RWPE2 (cell line): ENCODE data around the gene GPR31.
"Not testable (repeated sequence)": the region's sequence is repeated elsewhere in the genome, so short reads cannot be mapped to it uniquely, and the experiment has no call there.

Experiments
- ATAC-seq: fragments of 200-7000 bp; cut with Tn5 transposase; 3 replicates; pipeline ENCODE4 v1.9.1; 2021; ENCODE audit warnings: low read depth
- DNase-seq: peaks from one replicate; pipeline ENCODE4 v3.0.0-alpha.2; 2020; ENCODE audit warnings: low spot score
- H3K27ac ChIP-seq: fragments of 450-650 bp; 2 replicates; pipeline ENCODE4 v1.5.1; 2017; ENCODE audit warnings: mild to moderate bottlenecking; ENCODE audit not compliant: poor library complexity, severe bottlenecking
- H3K27me3 ChIP-seq: fragments of 250-450 bp; sonication (Bioruptor Pico); 2 replicates; pipeline ENCODE4 v1.5.1; 2021; ENCODE audit warnings: mild to moderate bottlenecking, moderate library complexity; ENCODE audit not compliant: insufficient read depth, poor library complexity, severe bottlenecking
- H3K36me3 ChIP-seq: fragments of 250-450 bp; sonication (Bioruptor Pico); 2 replicates; pipeline ENCODE4 v1.5.1; 2020; ENCODE audit warnings: low read depth, mild to moderate bottlenecking, moderate library complexity
- H3K4me1 ChIP-seq: fragments of 250-450 bp; sonication (Bioruptor Pico); 2 replicates; pipeline ENCODE4 v1.5.1; 2021; ENCODE audit warnings: mild to moderate bottlenecking, moderate library complexity; ENCODE audit not compliant: insufficient read depth, poor library complexity, severe bottlenecking
- H3K4me3 ChIP-seq: fragments of 250-450 bp; sonication (Bioruptor Pico); 2 replicates; pipeline ENCODE4 v1.5.1; 2021; ENCODE audit warnings: mild to moderate bottlenecking, moderate library complexity; ENCODE audit not compliant: severe bottlenecking
- H3K9me3 ChIP-seq: fragments of 250-450 bp; sonication (Bioruptor Pico); 2 replicates; pipeline ENCODE4 v1.5.1; 2021; ENCODE audit warnings: mild to moderate bottlenecking, moderate library complexity; ENCODE audit not compliant: severe bottlenecking
- CTCF ChIP-seq: fragments of 450-650 bp; IDR thresholded peaks from one replicate; pipeline ENCODE4 v1.5.1; 2017; ENCODE audit warnings: mild to moderate bottlenecking, moderate library complexity; ENCODE audit not compliant: poor library complexity, severe bottlenecking

Gene GPR31

GRCh38 chr6:167171300-167171699 lies 13.5 kb upstream of the GPR31 start:
- H3K27ac ChIP-seq, ATAC-seq, H3K9me3 ChIP-seq, H3K36me3 ChIP-seq, H3K4me1 ChIP-seq, H3K4me3 ChIP-seq, H3K27me3 ChIP-seq, DNase-seq: not testable (repeated sequence)

- H3K36me3 ChIP-seq, H3K4me1 ChIP-seq, H3K9me3 ChIP-seq, H3K27ac ChIP-seq, H3K27me3 ChIP-seq, DNase-seq, H3K4me3 ChIP-seq, ATAC-seq: not testable (repeated sequence)
These were observed 12.1 kb upstream of the GPR31 start for GRCh38 chr6:167169867-167170266.

- not testable (repeated sequence) for DNase-seq, H3K36me3 ChIP-seq, H3K4me1 ChIP-seq, H3K4me3 ChIP-seq, H3K27me3 ChIP-seq, H3K9me3 ChIP-seq, ATAC-seq, H3K27ac ChIP-seq
These were observed 10.5 kb upstream of the GPR31 start for GRCh38 chr6:167168296-167168695.

- ATAC-seq, H3K9me3 ChIP-seq, H3K36me3 ChIP-seq, H3K27me3 ChIP-seq, DNase-seq, H3K4me1 ChIP-seq, H3K4me3 ChIP-seq, H3K27ac ChIP-seq: not testable (repeated sequence)
These were observed 9.9 kb upstream of the GPR31 start for GRCh38 chr6:167167699-167168098.

GRCh38 chr6:167165858-167166471 lies 8.2 kb upstream of the GPR31 start:
- DNase-seq (no peak), ATAC-seq (no peak)
- no peak for TF ChIP-seq CTCF
- Histone ChIP-seq H3K9me3 (no peaks in the 10 kb centered on the region), H3K36me3 (no peaks in the 10 kb centered on the region), H3K27ac (no peak overlapping the region), H3K4me1 (no peaks in the 10 kb centered on the region), H3K27me3 (peaks cover 4% of the 10 kb centered on the region), H3K4me3 (no peak overlapping the region)

GRCh38 chr6:167164261-167164660 lies 6.5 kb upstream of the GPR31 start:
- ATAC-seq (no peak), DNase-seq (no peak)
- no peak for TF ChIP-seq CTCF
- H3K9me3 ChIP-seq: no peaks in the 10 kb centered on the region
- peaks cover 4% of the 10 kb centered on the region for H3K27me3 ChIP-seq
- H3K36me3 ChIP-seq: no peaks in the 10 kb centered on the region
- no peak overlapping the region for H3K4me3 ChIP-seq
- no peak overlapping the region for H3K27ac ChIP-seq
- no peaks in the 10 kb centered on the region for H3K4me1 ChIP-seq

GRCh38 chr6:167163476-167164011 lies 5.8 kb upstream of the GPR31 start:
- H3K27me3 ChIP-seq: peaks cover 4% of the 10 kb centered on the region
- DNase-seq (no peak), ATAC-seq (no peak)
- no peak overlapping the region for H3K4me3 ChIP-seq
- no peak for TF ChIP-seq CTCF
- H3K9me3 ChIP-seq: no peaks in the 10 kb centered on the region
- H3K27ac ChIP-seq: no peak overlapping the region
- H3K4me1 ChIP-seq: no peaks in the 10 kb centered on the region
- no peaks in the 10 kb centered on the region for H3K36me3 ChIP-seq
